ENCODE data around the gene MACROD2.

Gene MACROD2

DNA sequence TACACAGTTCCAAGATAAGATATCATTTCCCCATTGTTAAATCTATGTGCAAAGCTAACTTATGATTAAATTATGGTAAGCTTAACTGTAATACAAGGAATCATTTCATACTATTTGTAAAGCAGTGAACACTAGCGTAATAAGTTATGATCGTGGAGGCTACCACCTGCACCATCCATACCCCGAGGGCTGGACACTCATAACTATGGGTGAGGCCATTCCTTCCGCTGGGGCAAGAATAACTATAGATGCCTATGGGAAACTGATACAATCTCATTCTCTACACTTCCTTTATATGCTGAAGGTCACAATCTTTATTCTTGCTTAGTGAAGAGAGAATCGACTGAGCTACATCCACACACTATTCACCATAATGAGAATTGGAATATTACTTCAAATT lies 1258.1 kb downstream of the MACROD2 start:
- no peak for DNase-seq

DNA sequence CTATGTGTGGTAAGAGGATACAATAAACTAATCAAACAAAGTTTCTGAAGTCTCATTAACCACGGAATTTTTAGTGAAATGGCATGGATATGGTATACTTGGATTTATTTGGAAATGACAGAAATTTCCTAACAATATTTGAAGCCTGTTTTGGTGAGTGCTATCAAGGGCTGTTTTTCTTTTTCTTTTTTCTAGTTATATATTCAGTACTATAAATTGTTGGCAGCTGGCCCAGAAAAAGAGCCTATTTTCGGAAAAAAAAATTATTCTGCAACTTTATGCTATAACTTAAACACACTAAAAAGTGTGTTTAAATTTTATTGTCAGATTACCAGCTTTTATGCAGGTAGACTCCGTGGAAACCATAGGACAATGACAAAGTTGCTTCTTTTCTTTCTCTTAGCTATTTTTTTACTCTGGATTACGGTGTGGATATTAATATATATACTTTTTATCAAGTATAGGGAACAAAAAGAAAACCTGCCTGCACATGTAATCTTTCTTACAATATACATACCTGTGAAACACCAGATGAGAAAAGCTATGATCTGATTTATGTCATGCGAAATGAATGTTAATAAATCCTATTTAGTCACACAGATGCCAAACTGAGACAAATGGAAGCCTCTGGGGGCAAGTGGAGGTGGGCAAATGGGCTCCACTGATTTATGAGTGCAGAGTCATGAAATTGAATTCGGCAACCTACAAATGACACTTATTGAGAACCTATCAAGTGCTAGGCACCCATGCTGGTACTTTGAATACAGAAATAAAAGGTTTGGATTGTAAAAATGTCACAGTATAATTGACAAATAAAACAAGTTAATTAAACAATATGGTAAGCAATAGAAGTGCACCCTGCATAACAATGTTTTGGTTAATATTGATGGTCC lies 1261.6 kb downstream of the MACROD2 start:
- no peak for DNase-seq

DNA sequence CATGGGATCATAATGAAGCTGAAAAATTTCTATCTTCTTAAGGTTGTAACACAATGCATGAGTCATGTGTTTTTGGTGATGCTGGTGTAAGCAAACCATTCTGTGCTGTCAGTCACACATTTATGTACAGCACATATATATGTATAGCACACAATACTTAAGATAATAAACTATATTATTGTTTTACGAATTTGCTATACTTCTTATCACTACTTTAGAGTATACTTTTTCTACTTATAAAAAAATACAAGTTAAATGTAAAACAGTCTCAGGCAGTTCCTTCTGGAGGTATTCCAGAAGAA lies 1262.2 kb downstream of the MACROD2 start:
- DNase-seq: no peak

- no peak for DNase-seq
Observed at GRCh38 chr20:15265581-15266309, 1270.4 kb downstream of the MACROD2 start.

- no peak for DNase-seq
Observed at GRCh38 chr20:15267935-15268334, 1272.6 kb downstream of the MACROD2 start.

GRCh38 chr20:15278041-15278440 lies 1282.7 kb downstream of the MACROD2 start:
- DNase-seq: no peak

GRCh38 chr20:15287329-15287728 lies 1292.0 kb downstream of the MACROD2 start:
- DNase-seq: no peak

DNA sequence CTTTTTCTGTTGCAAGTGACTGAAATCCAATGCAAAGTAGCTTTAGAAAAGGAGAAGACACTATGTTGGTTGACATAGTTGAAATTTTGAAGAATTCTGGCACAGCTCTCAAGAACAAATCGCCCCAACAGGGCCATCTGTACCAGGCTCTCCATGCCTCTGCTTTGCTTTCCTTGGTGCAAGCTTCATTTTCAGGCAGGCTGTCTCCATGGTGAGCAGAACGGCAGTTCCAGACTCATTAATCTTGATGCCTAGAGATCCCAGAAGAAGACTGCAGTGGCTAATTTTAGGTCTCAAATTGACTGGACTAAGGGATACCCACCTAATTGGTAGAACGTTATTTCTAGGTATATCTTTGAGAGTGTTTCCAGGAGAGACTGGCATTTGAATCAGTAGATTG lies 1292.8 kb downstream of the MACROD2 start:
- DNase-seq: no peak

GRCh38 chr20:15289337-15289736 lies 1294.0 kb downstream of the MACROD2 start:
- DNase-seq: no peak

DNA sequence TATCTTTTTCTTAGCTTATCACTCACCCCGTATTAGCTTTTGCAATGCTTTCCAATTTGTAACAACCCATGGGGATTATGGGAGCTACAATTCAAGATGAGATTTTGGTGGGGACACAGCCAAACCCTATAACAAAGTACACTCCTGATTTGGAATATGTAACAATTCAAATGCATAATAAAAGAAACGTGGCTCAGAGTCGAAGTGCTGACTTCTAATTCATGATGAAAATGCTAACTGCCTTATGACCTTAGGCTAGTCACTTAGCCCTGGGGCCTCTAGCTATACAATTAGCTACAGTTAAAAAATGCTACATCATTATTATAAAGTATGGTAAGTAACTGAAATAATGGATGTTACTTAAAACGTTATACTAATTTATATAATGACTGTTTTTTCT lies 1297.1 kb downstream of the MACROD2 start:
- DNase-seq: no peak

DNA sequence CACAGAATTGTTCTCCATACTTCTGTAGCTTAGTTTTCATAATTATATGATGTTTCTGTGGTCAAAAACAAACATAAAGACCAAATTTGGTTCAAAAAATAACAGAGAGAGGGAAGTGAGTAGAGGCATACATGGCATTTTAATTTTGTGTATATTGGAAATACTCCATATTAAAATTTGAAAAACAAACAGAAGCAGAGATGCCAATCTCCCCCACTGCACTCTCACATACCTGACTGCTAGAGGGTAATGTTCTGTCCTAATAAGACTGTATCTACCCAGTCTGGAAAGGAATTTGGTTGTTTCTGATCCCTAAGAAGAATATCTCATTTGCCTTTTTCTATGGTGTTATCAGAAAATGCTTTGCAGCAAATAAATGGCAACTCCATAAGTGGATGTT lies 1301.1 kb downstream of the MACROD2 start:
- DNase-seq: no peak

GRCh38 chr20:15297059-15297875 lies 1302.0 kb downstream of the MACROD2 start:
- DNase-seq: no peak

- DNase-seq: no peak
Observed at GRCh38 chr20:15302075-15302474, 1306.8 kb downstream of the MACROD2 start.

GRCh38 chr20:15310361-15310760 lies 1315.0 kb downstream of the MACROD2 start:
- no peak for DNase-seq

DNA sequence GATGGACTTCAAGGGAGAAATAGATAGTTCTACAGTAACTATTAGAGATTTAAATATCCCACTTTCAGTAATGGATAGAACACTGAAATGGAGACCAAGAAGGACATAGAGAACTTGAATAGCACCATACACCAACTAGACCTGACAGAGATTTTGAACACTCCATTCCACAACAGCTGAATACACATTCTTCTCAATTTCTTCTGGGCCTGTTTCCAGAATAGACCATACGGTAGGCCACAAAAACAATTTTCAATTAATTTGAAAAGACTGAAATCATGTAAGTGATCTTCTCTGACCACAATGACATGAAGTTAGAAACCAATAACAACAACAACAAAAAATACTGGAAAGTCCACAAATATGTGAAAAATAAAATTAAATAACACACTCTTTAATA lies 1321.2 kb downstream of the MACROD2 start:
- no peak for DNase-seq

DNA sequence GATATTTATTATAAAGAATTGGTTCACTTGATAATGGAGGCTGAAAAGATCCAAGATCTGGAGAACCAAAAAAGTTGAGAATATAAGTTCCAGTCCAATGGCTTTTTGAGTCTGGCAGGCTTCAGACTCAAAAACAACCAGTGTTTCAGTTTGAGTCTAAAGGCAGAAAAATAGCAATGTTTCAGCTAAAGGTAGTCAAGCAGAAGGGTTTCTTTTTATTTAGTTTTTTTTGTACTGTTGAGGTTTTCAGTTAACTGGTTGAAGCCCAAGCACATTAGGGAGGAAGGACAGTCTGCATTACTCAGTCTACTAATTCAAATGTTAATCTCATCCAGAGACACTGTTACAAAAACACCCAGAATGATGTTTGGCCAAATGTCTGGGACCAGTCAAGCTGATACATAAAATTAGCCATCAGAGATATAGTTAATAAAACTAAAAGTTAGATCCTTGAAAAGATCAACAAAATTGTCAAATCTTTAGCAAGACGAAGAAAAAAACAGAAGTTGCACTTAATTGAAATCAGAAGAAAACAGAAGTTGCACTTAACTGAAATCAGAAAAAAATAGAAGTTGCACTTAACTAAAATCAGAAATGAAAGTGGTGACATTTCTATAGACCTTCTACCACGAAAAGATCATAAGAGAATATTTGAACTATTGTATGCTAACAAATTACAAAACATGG lies 1322.4 kb downstream of the MACROD2 start:
- DNase-seq: no peak

DNA sequence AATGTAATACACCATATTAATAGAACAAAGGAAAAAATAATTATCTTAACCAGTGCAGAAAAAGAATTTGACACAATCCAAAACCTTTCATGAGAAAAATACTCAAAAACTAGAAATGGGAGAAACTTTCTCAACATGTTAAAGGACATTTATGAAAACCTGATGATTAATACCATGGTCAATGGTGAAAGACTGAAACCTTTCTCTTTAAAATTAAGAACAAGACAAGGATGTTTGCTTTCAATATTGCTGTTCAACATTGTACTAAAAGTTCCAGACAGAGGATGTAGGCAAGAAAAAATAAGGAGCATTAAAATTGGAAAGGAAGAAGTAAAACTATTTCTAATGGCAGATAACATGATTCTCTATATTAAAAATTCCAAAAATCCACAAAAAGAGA lies 1323.4 kb downstream of the MACROD2 start:
- DNase-seq: no peak

- DNase-seq: no peak
Observed at GRCh38 chr20:15319439-15319838, 1324.1 kb downstream of the MACROD2 start.

- no peak for DNase-seq
Observed at GRCh38 chr20:15320941-15321340, 1325.6 kb downstream of the MACROD2 start.

DNA sequence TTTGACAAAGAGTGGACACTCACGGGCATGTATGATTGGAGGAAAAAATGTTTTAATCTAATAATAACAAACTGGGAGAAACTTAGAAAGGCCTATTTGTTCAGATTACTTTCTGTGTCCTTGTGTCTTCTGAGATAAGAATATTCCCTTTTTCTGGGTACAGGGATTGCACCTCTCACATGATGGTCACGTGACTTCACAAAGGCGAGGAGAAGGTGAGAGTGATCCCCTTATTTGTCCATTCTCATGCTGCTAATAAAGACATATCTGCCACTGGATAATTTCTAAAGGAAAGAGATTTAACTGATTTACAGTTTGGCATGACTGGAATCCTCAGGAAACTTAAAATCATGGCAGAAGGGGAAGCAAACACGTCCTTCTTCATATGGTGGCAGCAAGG lies 1331.8 kb downstream of the MACROD2 start:
- no peak for DNase-seq

- no peak for DNase-seq
Observed at GRCh38 chr20:15328084-15328483, 1332.8 kb downstream of the MACROD2 start.

- no peak for DNase-seq
Observed at GRCh38 chr20:15332711-15333160, 1337.4 kb downstream of the MACROD2 start.

- DNase-seq: no peak
Observed at GRCh38 chr20:15333170-15333569, 1337.9 kb downstream of the MACROD2 start.
